ENCODE results near the gene ASB10. TPM values are rescaled to one million over a fixed set of nuclear protein-coding genes. Genes with fewer than 3 reads are reported as not detected.

Gene ASB10
- total RNA-seq, 1 donor from 2014 or later: not detected

DNA sequence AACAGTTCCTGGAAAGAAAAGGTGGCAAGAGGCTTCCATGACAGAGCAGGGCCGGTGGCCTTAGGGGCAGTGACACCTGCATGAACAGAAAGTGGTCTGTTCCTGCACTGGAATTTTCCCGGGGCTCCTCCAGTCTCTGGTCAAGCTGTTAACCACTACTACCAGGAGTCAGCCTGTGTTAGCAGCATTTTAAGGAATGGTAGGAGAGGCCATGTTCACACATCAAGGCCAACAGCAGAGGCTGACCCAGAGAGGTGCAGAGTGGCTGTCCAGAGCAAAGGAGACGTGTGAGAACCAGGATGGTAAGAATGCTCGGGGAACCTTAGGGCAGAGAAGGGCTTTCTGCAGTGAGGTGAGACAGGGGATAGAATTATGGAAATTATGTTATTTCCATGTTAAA is 14.7 kb upstream of the ASB10 start:
- TF ChIP-seq, protein P1, sequence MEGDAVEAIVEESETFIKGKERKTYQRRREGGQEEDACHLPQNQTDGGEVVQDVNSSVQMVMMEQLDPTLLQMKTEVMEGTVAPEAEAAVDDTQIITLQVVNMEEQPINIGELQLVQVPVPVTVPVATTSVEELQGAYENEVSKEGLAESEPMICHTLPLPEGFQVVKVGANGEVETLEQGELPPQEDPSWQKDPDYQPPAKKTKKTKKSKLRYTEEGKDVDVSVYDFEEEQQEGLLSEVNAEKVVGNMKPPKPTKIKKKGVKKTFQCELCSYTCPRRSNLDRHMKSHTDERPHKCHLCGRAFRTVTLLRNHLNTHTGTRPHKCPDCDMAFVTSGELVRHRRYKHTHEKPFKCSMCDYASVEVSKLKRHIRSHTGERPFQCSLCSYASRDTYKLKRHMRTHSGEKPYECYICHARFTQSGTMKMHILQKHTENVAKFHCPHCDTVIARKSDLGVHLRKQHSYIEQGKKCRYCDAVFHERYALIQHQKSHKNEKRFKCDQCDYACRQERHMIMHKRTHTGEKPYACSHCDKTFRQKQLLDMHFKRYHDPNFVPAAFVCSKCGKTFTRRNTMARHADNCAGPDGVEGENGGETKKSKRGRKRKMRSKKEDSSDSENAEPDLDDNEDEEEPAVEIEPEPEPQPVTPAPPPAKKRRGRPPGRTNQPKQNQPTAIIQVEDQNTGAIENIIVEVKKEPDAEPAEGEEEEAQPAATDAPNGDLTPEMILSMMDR (IDR thresholded peaks at IDR 0.05; ENCODE audit: insufficient read depth, low read length, severe bottlenecking): no peak
- Histone ChIP-seq H3K27me3 (ENCODE audit: control insufficient read depth, insufficient read depth, low read length) (peaks cover 2% of the 10 kb centered on the region), H3K36me3 (ENCODE audit: control insufficient read depth, insufficient read depth, low read length) (no peaks in the 10 kb centered on the region), H3K4me3 (ENCODE audit: low read depth, low read length) (no peak overlapping the region)
- FAIRE-seq (no peak), DNase-seq (ENCODE audit: low read depth) (no peak)

DNA sequence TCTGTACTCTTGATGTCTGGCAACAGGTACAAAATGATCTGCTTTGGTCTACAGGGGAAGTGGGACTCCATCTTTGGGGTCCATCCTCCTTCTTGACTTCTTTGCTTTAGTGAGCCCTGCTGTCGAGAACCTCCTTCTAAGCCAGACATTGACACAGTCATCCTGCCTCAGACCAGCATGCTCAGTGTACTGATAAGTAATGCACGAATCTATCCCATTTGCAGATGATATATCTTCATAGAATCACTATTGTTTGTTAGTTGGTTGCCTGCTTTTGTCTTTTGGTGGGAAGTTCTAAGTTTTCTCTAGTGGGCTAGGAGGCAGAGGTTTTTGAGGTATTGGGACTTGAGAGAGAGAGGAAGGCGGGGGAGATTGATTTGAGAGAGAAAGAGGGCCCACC is 14.3 kb upstream of the ASB10 start:
- H3K4me3 ChIP-seq (ENCODE audit: low read depth, low read length): no peak overlapping the region
- TF ChIP-seq, protein P1 (IDR thresholded peaks at IDR 0.05; ENCODE audit: insufficient read depth, low read length, severe bottlenecking): no peak
- H3K36me3 ChIP-seq (ENCODE audit: control insufficient read depth, insufficient read depth, low read length): no peaks in the 10 kb centered on the region
- DNase-seq (ENCODE audit: low read depth) (no peak), FAIRE-seq (no peak)
- H3K27me3 ChIP-seq (ENCODE audit: control insufficient read depth, insufficient read depth, low read length): peaks cover 4% of the 10 kb centered on the region

DNA sequence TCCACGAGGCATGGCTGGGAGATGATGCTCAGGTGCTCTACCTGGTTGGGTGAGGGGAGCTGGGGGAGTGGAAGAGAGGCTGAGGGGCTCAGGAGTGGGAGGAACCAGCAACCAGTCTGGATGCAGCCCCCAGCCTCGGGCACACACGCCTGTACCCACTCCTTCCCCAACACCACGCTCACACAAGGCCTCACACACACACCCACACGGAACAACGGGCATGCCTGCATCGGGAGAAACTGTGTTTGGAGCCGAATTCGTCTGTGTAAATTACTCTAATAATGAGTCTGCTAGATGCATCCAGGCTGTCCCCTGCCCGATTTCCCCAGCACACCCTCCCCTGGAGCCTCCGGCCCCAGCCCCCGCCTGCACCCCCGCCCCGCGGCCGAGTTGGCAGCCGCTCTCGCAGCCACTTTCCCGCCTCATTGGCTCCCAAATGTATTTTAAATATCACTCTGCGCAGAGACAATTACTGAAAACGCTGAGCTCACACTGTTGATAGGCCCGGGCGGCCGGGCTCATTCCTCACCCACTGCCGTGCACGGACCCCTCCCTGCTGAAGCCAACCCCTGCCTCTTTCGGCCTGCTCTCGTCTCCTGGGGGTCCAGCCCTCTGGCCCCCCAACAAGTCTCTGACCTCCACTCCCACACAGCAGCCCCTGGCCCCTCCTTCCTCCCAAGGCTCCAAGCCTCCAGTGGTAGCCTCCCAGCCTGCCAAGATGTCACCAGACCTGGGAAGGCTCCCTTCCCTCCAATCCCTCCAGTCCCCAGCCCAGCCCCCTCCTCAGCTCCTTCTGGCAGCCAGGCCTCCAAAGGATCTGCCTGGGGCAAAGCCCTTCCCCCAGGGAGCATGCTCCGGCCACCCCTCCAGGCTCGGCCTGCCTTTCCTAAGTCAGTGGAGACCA is 12.1 kb upstream of the ASB10 start:
- TF ChIP-seq, protein P1 (IDR thresholded peaks at IDR 0.05; ENCODE audit: insufficient read depth, low read length, severe bottlenecking): no peak
- FAIRE-seq (no peak), DNase-seq (ENCODE audit: low read depth) (no peak)
- H3K27me3 ChIP-seq (ENCODE audit: control insufficient read depth, insufficient read depth, low read length): peaks cover 16% of the 10 kb centered on the region
- no peaks in the 10 kb centered on the region for H3K36me3 ChIP-seq (ENCODE audit: control insufficient read depth, insufficient read depth, low read length)
- no peak overlapping the region for H3K4me3 ChIP-seq (ENCODE audit: low read depth, low read length)

DNA sequence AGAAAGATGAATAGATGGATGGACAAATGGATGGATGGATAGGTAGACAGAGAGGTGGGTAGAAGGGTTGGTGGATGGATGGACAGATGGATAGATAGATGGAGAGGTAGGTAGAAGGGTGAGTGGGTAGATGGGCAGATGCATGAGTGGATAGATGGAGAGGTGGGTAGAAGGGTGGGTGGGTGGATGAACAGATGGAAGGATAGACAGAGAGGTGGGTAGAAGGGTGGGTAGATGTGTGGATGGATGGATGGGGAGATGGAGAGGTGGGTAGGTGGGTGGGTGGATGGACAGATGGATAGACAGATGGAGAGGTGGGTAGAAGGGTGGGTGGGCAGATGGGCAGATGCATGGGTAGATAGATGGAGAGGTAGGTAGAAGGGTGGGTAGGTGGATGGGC is 10.9 kb upstream of the ASB10 start:
- no peaks in the 10 kb centered on the region for H3K36me3 ChIP-seq (ENCODE audit: control insufficient read depth, insufficient read depth, low read length)
- TF ChIP-seq, protein P1 (IDR thresholded peaks at IDR 0.05; ENCODE audit: insufficient read depth, low read length, severe bottlenecking): no peak
- FAIRE-seq: no peak
- peaks cover 16% of the 10 kb centered on the region for H3K27me3 ChIP-seq (ENCODE audit: control insufficient read depth, insufficient read depth, low read length)
- H3K4me3 ChIP-seq (ENCODE audit: low read depth, low read length): no peak overlapping the region
- DNase-seq (ENCODE audit: low read depth): no peak

DNA sequence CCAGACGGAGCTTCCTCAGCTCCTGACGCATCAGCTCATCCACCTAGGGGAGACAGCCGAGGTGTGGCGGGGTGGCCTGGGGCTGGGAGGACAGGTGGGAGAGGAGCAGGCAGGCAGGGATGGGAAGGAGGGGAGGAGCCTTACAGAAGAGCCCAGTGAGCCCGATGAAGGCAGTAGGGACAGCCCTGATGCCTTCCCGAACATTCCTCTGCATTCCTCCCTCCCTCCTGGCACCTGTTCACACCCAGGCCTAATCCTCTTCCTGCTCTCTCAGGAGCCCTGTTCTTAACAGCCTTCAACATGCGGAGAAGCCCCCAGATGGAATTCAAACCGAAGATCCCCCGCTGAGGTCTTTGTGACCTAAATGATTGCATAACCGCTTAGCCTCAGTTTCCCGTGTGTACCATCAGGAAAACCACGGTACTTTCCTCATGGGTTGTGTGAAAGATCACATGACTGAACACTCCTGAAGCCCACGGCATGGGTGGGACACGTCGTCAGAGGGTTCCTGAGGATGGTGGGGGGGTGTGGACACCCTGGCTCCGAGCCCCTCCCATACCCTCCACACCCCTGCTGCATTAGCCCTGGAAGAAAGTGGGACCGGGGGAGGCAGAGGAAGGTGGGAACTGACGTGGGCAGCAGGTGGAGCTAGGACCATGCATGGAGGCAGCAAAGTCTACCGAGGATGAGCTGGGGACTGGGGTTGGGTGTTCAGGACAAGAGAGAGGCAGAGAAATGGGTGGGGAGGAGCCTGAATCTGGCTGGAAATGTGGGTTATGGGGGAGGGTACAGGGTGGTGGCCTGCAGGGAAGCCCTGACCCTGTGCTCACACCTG is 8.8 kb upstream of the ASB10 start:
- DNase-seq (ENCODE audit: low read depth) (no peak), FAIRE-seq (peak; percentile 13)
- peaks cover 18% of the 10 kb centered on the region for H3K27me3 ChIP-seq (ENCODE audit: control insufficient read depth, insufficient read depth, low read length)
- no peak overlapping the region for H3K4me3 ChIP-seq (ENCODE audit: low read depth, low read length)
- no peaks in the 10 kb centered on the region for H3K36me3 ChIP-seq (ENCODE audit: control insufficient read depth, insufficient read depth, low read length)
- TF ChIP-seq, protein P1 (IDR thresholded peaks at IDR 0.05; ENCODE audit: insufficient read depth, low read length, severe bottlenecking): no peak
